ENCODE results near the gene BRINP1. TPM values are rescaled to one million over a fixed set of nuclear protein-coding genes. Genes with fewer than 3 reads are reported as not detected.

Gene BRINP1
- total RNA-seq, 6 experiments from 2014 or later = 0.09 to 0.43 (median 0.13) TPM; not detected in 1

DNA sequence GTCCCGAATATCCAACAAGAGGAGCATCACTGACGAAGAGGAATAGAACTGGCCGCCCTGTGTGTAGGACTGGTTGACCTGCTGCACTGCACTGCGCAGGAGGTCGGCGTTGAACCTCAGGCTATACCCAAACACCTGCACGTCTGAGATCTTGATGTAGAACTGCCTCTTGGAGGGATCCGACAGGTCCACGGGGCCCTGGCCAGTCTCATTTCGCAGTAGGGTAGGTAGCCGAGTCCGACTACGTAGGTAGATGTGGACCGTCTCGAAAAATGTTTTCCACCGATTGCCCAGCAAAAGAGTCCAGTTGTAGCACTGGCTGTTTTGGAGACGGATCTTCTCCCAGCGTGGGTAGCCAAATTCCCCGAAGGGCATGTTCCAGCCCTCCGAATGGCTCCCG is 202.0 kb downstream of the BRINP1 start:
- intact Hi-C loops (cut with DNase I) = loop anchor here in 1 of 2 donors (10.0 kb wide), 1 partner anchor 58 kb away; no protein-coding TSS in a partner anchor
- H3K27ac ChIP-seq = no peak overlapping the region
- H3K4me3 ChIP-seq = no peak overlapping the region
- H3K36me3 ChIP-seq = no peaks in the 10 kb centered on the region
- no peaks in the 10 kb centered on the region for H3K9me3 ChIP-seq
- no peak for ATAC-seq
- H3K27me3 ChIP-seq = no peaks in the 10 kb centered on the region
- 71% methylated on average over 7 of the region's 21 CpGs for WGBS (ENCODE audit: insufficient coverage, low coverage, low lambda C conversion rate, missing lambda C conversion rate)
- DNase-seq = peak in 1 of 3 donors; percentile 47
- TF ChIP-seq POLR2A (IDR thresholded peaks at IDR 0.05) = no peak
- TF ChIP-seq, protein P1, sequence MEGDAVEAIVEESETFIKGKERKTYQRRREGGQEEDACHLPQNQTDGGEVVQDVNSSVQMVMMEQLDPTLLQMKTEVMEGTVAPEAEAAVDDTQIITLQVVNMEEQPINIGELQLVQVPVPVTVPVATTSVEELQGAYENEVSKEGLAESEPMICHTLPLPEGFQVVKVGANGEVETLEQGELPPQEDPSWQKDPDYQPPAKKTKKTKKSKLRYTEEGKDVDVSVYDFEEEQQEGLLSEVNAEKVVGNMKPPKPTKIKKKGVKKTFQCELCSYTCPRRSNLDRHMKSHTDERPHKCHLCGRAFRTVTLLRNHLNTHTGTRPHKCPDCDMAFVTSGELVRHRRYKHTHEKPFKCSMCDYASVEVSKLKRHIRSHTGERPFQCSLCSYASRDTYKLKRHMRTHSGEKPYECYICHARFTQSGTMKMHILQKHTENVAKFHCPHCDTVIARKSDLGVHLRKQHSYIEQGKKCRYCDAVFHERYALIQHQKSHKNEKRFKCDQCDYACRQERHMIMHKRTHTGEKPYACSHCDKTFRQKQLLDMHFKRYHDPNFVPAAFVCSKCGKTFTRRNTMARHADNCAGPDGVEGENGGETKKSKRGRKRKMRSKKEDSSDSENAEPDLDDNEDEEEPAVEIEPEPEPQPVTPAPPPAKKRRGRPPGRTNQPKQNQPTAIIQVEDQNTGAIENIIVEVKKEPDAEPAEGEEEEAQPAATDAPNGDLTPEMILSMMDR (IDR thresholded peaks at IDR 0.05) = no peak
- H3K4me1 ChIP-seq = no peaks in the 10 kb centered on the region

DNA sequence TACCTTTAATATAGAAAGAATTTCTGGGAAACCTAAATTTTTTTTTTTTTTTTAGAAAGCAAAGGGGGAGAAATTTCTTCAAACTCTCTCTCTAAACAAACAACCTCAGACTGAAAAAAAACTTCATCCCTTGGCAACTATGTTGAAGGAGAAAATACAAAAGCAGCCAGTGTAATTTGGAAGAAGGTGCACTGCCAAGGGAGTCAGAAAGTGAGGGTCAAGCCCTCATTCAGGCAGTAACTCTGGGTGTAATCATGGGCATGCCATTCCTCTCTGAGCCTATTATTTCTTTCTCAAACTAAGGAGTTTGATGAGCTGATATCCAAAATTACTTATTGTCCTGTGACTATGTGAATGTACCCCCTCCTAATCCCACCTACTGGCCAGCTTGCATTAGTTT is 203.1 kb downstream of the BRINP1 start:
- no peaks in the 10 kb centered on the region for H3K27me3 ChIP-seq
- ATAC-seq (no peak), DNase-seq (no peak)
- H3K27ac ChIP-seq = no peak overlapping the region
- TF ChIP-seq POLR2A (IDR thresholded peaks at IDR 0.05) = no peak
- no peaks in the 10 kb centered on the region for H3K4me1 ChIP-seq
- H3K36me3 ChIP-seq = no peaks in the 10 kb centered on the region
- intact Hi-C loops (cut with DNase I) = loop anchor here in 1 of 2 donors (10.0 kb wide), 1 partner anchor 59 kb away; no protein-coding TSS in a partner anchor
- H3K4me3 ChIP-seq = no peak overlapping the region
- no peaks in the 10 kb centered on the region for H3K9me3 ChIP-seq

DNA sequence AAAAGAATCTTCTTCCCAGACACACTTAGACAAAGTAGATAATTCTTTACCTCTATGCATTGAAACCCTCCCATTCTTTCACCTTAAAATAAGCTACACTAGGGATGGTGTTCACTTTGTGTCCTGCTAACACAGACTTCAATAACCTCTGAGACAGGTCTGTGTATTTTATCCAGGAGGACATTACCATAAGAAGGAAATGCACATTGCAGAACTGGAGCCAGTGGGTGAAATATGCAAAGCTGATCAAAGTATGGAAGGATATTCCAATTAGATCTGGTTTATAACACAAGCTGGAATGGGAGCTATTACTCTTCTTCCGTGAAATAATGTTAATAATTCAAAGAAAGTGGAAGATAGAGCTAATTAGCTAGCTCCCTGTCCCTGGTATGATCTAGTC is 204.1 kb downstream of the BRINP1 start:
- intact Hi-C loops (cut with DNase I) = loop anchor here in 1 of 2 donors (10.0 kb wide), 1 partner anchor 60 kb away; no protein-coding TSS in a partner anchor
- no peak overlapping the region for H3K27ac ChIP-seq
- H3K36me3 ChIP-seq = no peaks in the 10 kb centered on the region
- no peaks in the 10 kb centered on the region for H3K27me3 ChIP-seq
- H3K9me3 ChIP-seq = no peaks in the 10 kb centered on the region
- no peaks in the 10 kb centered on the region for H3K4me1 ChIP-seq
- no peak for DNase-seq
- H3K4me3 ChIP-seq = no peak overlapping the region
- TF ChIP-seq POLR2A (IDR thresholded peaks at IDR 0.05) = no peak
- TF ChIP-seq, protein P1 (IDR thresholded peaks at IDR 0.05) = no peak
- 46% methylated on average over 1 of the region's 1 CpG for WGBS (ENCODE audit: insufficient coverage, low coverage, low lambda C conversion rate, missing lambda C conversion rate)
- no peak for ATAC-seq

DNA sequence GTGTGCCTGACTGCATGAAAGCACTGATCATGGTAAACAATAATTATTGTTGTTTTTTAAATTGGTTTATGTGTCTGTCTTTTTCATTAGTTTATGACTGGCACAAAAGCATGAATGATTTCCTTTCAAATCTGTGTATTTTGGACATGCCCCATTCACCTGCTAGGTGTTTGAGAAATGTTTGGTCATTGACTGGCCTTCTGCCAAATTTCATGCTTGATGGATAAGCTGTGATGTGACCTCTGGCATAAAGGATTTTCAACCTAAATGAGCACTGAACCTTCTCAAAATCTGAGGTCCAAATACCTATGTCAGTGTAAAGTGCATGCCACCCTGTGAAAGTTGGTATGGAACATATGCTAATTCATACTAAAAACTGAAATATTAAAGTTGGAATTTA is 204.5 kb downstream of the BRINP1 start:
- ATAC-seq (no peak), DNase-seq (no peak)
- intact Hi-C loops (cut with DNase I) = loop anchor here in 1 of 2 donors (10.0 kb wide), 1 partner anchor 60 kb away; no protein-coding TSS in a partner anchor
- no peak for TF ChIP-seq POLR2A (IDR thresholded peaks at IDR 0.05)
- TF ChIP-seq, protein P1 (IDR thresholded peaks at IDR 0.05) = no peak
- no peaks in the 10 kb centered on the region for H3K27me3 ChIP-seq
- H3K4me1 ChIP-seq = no peaks in the 10 kb centered on the region
- no peaks in the 10 kb centered on the region for H3K36me3 ChIP-seq
- H3K4me3 ChIP-seq = no peak overlapping the region
- no peak overlapping the region for H3K27ac ChIP-seq
- H3K9me3 ChIP-seq = no peaks in the 10 kb centered on the region

DNA sequence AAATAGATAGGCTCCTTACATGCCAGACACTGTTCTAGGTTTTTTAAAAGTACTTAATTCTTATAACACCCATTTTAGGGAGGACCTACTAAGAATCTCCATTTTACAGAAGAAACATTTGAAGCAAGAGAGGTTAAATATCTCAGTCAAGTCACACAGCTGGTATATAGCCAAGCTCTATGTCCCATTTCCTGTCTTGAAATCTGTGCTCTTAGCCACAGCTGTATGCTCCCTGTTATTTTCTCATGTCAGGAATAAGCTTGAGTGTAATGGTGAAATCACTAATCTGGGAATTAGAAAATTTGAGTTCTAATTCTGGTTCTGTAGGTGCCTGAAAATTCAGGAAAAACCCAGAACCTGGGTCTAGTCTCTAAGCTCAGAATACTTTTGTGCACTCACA is 208.7 kb downstream of the BRINP1 start:
- Histone ChIP-seq H3K4me3 (no peak overlapping the region), H3K4me1 (no peaks in the 10 kb centered on the region), H3K9me3 (no peaks in the 10 kb centered on the region), H3K27me3 (no peaks in the 10 kb centered on the region), H3K27ac (no peak overlapping the region), H3K36me3 (no peaks in the 10 kb centered on the region)
- intact Hi-C loops (cut with DNase I) = loop anchor here in 1 of 2 donors (10.0 kb wide), 1 partner anchor 64 kb away; no protein-coding TSS in a partner anchor
- no peak for DNase-seq
- no peak for TF ChIP-seq POLR2A (IDR thresholded peaks at IDR 0.05)
- TF ChIP-seq, protein P1 (IDR thresholded peaks at IDR 0.05) = no peak
- no peak for ATAC-seq

Data from right lobe of liver (tissue), 6 donors.